GM18526 (cell line): ENCODE measurements around the gene C1orf35.

ENCODE experiments used
- POLR2A ChIP-seq: IDR thresholded peaks from 3 replicates; pipeline ENCODE4 v1.6.1; 2011; ENCODE audit not compliant: insufficient read length; ENCODE audit errors: extremely low read depth

The C1orf35 gene

GRCh38 chr1:228106800-228107054 is 3.6 kb upstream of the C1orf35 start:
- TF ChIP-seq POLR2A = no peak

DNA sequence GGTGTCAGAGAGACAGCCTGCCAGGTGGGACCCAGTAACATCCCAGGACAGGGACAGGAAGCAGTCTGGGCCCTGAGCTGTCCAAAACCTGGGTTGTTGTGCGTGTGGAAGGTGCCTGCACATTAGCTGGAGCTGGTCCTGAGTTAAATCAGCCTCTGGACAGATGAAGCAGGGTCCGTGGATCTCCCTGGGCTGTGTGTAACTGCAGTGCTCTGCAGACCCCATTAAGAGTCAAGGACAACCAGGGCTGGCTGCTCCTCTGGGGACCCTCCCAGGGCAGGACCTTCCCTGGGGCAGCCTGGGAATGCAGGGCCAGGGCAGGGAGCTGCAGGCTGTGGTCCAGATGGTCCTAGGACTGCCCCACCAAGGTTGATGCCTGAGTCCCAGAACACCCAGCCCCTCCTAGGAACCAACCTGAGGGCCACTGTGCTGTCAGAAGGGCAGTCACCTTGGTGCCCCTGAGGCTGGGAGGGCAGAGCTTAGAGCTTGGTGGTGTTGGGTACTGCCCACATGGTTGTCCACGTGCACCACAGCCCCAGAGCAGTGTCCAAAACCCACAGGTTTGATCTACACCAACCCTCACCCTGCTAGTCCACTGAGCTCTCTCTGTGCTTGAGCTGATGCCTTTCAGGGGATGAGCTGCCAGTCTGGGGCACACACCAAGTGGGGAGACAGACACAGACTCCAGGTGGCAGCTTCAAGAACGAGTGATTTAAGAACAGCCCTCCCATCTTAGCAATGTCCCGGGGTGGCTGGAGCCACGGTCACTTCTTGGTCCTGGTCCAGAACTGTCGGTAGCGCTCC is 3.1 kb upstream of the C1orf35 start:
- no peak for TF ChIP-seq POLR2A

GRCh38 chr1:228105270-228105995 is 2.3 kb upstream of the C1orf35 start:
- no peak for TF ChIP-seq POLR2A

DNA sequence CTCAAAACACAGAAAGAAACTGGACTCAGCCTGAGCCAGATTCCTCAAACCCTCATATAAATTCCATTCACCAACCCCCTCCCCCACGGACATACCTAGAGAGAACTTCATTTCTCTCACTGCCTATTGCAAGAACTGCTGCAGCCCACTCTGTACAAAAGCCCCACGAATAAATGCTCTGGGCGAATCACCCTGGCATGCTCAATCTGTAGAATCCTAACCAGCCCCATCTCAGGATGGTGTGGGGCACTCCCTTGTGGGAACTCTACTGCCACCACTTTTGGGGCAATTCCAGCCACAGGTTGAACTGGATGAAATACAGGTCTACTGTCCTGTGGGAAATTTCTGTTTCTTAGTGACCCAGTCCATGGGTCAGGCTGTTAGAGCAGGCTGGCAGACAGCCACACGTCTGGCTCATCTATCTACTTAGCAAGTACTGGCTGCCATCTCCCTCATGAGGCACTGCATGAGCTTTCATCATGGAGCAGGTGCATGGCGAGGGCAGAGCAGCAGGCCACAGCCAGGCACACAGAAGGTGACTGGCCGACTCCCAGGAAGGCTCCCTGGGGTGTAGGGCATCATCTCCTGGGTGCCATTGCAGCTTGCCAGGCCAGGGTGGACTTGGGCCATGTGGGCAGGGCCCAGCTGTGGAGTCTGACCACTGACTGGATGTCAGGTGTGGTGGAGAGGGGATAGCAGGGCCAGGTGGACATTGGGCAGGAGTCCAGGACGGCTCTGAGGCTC is 1.6 kb upstream of the C1orf35 start:
- TF ChIP-seq POLR2A = no peak

GRCh38 chr1:228101994-228102790 is 933 bp downstream of the C1orf35 start:
- no peak for TF ChIP-seq POLR2A

GRCh38 chr1:228101614-228101993 is 1.5 kb downstream of the C1orf35 start:
- no peak for TF ChIP-seq POLR2A

DNA sequence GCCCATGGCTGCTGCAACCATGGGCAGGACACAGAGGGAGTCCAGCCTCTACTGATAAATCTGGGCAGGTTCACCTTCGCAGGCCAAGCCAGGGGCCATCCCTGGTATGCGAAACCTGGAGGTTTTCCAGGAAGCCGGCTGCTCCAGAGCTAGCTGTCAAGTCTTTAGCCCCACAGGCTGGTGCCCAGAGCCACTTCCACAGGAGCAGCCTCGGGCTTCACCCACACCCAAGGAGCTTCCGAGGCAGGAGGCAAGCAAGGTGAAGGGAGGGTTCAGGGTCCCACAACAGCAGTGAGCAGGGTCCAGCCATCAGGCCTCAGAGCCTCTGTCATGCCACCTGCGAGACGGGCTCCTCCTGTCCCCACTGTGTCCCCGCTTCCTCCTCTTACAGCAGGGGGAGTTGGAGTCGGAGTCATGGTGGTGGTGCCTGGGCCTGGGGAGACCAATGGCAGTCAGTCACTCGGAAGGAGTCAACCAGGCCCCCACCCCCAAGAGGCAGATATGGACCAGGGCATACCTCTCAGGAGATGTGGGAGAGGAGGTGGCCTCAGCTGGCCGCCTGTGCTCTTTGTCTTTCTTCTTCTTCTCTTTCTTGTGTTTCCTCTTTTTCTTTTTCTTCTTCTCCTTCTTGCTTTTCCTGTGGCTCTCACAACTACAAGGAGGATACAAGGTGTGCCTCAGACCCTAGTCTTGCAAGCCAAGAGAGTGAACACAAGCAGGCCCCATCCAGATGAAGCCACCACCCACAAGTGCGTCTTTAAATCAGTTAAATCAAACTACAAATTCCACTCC is 2.1 kb downstream of the C1orf35 start:
- TF ChIP-seq POLR2A = no peak

DNA sequence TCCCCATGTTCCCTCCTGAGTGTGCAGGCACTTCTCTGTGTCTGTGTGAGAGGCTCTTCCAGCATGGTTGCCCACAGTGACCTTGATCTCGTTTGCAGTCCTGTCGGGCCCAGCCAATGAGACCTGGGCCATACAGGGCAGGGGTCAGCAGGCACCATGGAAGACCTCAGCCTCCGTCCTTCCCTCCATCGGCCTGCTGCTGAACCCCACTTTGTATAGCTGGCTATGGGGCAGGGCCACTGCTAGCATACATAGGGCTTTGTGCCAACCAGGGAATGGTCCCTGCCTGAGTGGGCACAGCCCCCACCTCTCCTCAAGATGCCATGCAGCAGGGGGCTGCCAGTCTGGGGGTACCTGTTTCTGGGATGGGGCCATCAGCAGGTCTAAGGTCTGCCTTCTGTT is 3.8 kb downstream of the C1orf35 start:
- TF ChIP-seq POLR2A = no peak

- TF ChIP-seq POLR2A = no peak
Observed at GRCh38 chr1:228098323-228098931, 4.7 kb downstream of the C1orf35 start.

- peak; percentile 15 for TF ChIP-seq POLR2A
Observed at GRCh38 chr1:228097333-228098081, 5.6 kb downstream of the C1orf35 start.

- no peak for TF ChIP-seq POLR2A
Observed at GRCh38 chr1:228096416-228097332, 6.5 kb downstream of the C1orf35 start.

DNA sequence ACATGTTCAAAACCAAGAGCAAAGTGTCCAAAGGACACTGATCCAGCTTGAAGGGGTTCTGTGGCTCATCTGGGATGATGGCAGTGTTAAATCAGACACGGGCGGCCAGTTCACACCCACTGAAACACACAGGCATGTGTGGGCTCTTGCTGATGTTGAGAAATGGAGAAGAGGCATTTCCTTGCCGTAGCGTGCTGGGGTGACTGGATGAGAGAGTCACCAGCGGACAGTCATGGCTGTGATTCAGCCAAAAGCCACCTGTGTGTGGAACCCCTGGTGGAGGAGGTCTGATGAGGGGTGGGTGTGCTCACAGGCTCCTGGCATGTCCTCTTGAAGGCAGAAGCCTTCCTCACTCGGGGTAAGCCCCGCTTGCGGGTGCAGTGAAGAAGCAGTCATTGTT is 7.2 kb downstream of the C1orf35 start:
- TF ChIP-seq POLR2A = no peak

DNA sequence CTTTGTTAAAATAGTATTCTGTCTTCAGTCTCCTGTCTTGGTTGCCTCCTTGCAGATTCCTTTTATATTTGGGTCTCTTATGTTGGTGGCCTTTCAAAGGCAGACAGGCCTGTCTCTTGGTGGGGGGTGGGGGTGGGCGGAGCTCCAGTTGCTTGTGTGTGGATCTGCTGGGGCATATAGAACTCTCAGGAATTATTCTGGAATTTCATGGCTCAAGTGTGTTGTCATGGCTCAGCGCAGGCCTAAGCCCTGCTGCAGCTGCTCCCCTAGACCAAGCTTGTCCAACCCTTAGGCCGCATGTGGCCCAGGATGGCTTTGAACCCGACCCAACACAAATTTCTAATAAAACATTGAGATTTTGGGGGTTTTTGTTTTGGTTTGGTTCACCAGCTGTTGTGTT is 8.0 kb downstream of the C1orf35 start:
- no peak for TF ChIP-seq POLR2A
